ENCODE data around the gene HEATR1.

- no peak for TF ChIP-seq CTCF (IDR thresholded peaks at IDR 0.05; ENCODE audit: low read depth, low read length)
- TF ChIP-seq MAX (IDR thresholded peaks at IDR 0.05; ENCODE audit: low read depth, low read length) = no peak
- TF ChIP-seq POLR2A (IDR thresholded peaks at IDR 0.05; ENCODE audit: extremely low read depth, insufficient read length) = no peak
- no peak for TF ChIP-seq MYC (IDR thresholded peaks at IDR 0.05; ENCODE audit: low read depth, low read length)
Observed at GRCh38 chr1:236509647-236510401, 94.5 kb downstream of the HEATR1 start.
